ENCODE data around the gene ROBO2.

The ROBO2 gene

DNA sequence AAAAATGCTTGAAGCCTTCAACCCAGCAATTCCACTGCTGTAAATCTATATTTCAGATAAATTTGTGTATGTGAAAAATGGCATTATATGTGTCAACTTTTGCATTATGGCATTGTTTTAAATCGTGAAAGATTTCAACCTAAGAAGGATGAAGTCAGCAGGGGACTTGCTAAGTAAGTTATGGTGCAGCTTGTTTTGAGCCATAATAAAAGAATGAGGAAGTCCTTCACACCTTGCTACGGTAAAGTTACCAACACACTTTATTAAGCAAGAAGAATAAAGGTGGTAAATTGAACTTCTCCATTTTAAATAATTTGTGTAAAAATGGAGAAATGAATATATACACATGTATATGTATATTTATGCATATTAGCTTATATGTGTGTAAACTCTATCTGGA is 371.4 kb downstream of the ROBO2 start:
- no peak for DNase-seq (ENCODE audit: low read depth in 2 of 2)

DNA sequence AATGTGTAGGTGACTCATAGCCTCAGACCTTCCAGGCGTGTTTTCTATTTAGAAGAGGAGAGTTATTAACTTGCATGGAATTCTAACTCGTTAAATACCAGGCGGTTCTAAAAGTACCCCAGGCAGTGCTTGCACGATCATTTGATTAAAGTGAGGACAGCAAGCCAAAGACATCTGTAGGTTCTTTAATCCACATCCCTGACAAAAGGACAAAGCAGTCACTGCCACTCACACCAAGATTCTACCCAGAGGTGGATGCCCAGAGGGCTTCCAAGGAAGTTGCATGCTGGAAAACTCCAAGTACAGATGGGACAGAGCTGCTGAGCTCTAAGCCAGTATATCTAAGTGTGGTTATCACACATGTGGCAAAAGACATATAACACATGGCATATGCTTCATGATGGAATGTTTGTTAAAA is 372.1 kb downstream of the ROBO2 start:
- DNase-seq (ENCODE audit: low read depth in 2 of 2), result no peak

DNA sequence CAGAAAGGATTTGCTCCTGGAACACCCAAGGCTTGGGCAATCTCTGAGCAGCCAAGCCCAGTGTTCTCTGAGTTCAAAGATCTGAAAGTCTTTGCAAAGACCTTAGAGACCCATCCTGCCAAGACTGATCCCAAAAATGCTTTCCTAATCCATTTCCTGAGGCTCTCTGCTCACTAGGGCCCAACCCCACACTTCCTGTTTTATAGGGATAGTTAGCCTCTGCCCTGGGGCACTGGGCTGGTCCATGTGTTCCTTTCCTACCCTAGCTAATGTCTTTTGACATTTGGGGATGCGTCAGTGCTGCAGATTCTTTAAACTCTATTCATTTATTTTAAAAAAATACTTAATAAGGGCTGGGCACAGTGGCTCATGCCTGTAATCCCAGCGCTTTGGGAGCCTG is 372.7 kb downstream of the ROBO2 start:
- DNase-seq (ENCODE audit: low read depth in 2 of 2), result no peak

DNA sequence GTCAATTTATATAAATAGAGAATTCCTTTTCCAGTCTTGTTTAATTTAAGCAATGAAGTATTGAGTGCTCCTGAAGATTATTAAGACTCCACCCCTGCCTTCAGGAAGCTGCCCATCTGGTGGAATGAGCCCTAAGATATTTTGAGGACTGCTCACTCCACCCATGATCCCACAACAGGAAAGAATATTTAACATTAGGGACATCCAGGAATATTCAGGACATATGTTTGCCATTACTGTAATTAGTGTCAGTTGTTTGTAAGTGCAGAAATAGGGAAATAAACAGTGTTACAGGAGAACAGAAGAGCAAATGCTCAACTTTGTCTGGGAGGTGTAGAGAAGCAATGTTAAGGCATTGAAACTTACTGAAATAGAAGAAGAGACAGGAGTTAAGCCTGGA is 375.0 kb downstream of the ROBO2 start:
- no peak for DNase-seq (ENCODE audit: low read depth in 2 of 2)

DNA sequence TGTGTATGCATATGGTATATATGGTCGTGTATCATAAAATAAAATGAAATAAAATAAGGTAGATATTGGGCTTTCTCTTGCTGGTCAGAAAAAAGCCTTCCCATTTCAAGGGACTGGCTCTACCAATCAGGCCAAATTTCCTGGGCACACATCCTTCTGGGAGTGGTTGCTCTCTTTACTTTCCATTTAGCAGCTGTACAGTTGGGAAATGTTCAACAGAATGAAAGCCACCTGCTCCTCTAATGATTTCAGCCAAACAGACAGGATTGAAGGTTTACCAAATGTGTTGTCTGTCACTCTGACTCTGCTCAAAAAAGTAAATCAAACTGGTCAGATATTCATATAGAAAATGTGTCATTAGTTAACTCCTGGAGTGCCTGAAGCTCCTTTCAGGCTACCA is 380.4 kb downstream of the ROBO2 start:
- no peak for DNase-seq (ENCODE audit: low read depth in 2 of 2)

DNA sequence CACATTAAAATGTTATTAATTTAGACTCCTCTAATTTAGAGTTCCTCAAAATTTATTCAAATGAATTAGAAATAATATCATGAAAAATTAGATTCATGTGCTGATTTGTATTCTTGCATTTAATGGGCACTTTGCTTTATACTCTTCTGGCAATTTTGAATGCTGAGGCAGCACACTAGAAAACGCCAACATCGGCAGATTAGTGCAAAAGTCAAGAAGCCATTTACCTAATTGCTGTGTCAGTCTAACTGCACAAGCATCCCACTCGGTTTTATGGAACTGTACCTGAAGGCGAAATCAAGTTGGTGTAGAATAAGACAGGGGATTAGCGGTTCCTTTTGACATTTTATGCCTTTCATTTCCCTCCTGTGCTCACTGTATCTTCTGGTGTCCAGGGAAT is 382.0 kb downstream of the ROBO2 start:
- DNase-seq (ENCODE audit: low read depth in 2 of 2), result no peak

DNA sequence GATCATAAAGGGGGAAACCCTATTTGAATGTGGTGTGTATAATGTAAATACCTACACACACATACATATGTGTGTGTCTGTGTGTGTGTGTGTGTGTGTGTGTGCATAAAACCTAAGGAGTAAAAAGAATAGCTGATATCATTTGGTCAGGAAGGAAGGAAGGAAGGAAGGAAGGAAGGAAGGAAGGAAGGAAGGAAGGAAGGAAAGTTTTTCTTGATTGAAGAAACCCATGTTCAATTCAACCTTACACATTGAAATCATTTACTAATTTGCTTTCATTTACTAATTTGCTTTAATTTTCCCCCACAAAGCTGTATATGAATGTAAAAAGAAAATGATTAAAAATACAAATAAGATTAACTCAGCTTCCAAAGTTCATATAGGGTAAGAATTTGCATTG is 386.6 kb downstream of the ROBO2 start:
- DNase-seq (ENCODE audit: low read depth in 2 of 2), result no peak

DNA sequence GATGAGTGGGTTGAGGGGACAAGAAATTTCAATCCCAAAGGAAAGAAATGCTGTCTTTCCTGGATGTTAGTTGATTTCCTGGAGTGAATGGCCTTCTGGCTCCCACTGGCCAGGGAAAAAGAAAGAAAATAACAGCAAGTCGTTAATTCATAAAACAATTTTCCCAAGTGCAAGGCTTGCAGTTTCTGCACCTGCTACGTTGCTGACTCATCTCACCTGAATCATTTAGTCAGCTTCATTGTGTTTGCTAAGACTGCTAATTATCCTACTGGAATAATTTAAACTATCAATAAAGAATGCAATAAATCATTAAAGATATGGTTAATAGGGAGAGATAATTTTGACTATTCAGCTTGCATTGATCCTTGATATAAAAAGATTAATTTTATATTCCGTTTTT is 387.6 kb downstream of the ROBO2 start:
- no peak for DNase-seq (ENCODE audit: low read depth in 2 of 2)

DNA sequence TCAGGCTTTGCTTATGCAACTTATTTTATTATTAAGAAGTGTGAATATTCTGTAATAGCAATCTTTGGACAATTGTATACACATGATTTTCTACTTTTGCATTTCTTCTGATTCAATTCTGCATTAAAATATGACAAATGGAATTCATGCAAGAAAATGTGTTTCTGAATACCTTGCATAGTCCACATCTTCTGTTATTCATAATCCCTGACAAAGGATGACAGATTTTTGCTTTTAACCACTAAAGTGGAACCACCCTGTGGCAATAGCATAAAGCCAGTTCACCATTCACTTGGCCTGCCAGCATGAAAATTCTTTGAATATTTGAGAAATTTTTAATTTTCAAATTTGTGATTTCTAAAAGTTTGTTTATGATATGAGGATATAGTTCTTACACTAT is 397.0 kb downstream of the ROBO2 start:
- no peak for DNase-seq (ENCODE audit: low read depth in 2 of 2)

DNA sequence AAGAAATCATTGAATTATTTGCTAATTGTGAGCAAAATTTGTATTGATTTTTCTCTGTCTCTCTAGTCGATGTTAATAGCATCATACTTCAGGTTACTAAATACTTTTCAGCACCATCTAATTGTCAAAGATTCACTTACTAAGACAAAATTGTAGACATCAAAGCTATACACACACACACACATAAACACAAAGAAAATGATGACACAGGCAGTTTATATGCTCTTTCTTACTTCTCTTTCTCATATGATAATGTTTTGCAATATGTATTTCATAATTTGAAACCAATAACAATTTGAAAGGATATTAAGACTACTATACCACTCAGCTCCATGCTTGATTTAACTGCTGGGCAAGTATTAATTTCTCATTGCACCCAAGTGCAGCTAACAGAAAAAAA is 406.2 kb downstream of the ROBO2 start:
- DNase-seq (ENCODE audit: low read depth in 2 of 2), result no peak

DNA sequence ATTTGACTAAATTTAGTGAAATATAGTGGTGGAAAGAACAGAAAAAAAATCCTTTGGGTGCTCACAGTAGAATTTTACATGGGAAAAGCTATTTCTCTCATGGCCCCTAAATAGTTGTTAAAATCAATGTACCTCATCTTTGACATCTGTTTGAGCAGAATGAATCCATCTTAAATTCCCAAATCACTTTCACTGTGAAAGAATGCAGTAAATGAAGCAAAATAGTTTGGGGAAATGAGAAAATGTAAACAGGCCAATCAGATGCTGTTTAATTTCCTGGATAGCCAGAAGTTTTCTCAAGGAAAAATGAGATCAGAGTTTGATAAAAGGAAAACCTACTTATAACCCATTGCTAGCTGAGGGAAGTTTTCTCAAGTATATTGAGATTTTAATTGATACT is 406.9 kb downstream of the ROBO2 start:
- DNase-seq (ENCODE audit: low read depth in 2 of 2), result no peak

DNA sequence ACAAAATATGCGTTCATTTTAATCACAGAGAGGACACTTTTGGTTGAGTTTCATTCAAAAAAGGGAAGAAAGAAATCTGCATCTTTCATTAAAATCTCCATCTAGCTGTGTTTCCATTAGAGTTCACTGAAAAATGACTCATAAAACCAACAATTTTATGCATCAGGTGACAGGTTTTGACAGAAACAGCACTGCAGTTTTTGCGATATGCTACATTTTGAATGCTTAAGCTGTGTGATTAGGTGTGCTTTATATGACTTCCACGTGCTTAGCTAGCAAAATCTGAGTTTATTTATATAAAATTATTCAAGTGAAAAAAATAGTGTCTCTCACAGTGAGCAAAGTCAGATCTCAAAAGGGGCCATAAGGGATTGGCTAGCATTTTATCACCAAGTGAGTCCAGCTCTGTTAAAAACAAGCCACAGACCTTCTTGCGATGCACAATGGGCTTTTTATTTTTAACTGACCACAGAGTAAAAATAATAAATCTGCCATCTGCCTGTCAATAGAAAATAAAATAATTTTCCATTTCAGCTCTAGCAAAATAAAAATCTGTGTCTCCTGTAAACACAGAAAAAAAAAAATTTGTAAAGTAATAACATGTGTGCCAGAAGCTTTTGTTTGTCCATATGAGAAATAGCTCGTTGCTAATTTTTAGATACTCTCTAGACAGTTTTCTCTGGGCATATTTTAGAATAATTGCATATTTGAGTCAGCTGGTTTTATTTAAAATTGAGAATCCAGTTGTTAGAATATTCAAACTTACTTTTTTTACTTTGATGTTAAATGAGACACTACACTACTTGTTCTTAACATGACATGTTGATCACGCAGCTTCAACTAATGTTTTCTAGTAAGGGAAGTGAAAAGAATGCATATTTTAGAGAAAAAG is 409.8 kb downstream of the ROBO2 start:
- no peak for DNase-seq (ENCODE audit: low read depth in 2 of 2)

DNA sequence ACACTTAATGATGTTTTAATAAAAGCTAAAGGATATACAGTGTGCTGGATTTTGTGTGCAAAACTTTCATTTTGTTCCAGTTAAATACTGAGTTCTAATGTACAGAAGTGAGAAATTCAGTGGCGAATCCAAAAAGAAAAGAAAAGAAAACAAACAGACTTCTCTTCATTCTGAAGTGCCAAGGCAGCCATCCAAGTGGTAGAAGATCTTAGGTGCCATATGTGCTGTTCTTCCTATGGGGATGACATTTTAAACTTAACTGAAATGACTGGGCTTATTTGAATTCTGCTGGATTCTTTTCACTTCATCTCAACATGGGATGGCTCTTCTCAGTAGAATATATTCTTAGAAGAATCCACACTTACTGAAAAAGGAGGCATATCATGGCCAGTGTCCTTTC is 416.5 kb downstream of the ROBO2 start:
- no peak for DNase-seq (ENCODE audit: low read depth in 2 of 2)

DNA sequence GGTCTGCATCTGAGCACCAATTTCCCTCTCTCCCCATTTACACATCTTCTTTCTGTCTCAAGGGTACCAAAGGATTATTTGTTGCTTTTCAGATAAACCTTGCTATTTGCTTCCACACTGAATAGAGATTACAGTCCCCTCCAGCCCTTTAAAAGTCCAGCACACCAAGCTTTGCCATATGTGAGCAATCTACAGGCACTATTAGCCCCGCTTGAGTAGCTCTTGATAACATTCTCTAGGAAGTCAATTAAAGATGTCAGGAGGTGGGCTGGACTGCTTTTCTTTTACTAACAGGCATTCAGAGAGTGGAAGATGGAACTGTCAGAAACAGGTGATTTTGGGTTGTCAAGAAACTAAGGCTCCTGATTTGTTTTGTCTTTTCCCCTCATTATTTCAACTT is 417.0 kb downstream of the ROBO2 start:
- no peak for DNase-seq (ENCODE audit: low read depth in 2 of 2)

DNA sequence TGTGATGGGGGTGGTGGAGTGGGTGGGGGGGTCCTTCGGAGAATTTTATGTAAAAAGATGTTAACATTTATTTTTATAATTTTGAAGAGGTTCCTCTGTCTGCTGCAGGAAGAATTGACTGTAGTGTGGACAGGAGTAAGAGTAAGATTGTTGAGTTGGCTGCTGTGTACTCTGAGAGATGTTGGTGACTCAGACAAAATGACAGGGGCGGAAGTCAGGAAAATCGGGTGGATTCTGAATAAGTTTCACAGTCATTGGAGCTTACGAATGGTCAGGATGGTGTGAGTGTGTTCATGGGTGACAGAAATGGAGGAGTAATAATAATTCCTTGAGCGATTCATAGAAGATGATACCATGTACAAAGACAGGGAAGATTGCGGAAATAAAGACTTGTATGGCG is 420.0 kb downstream of the ROBO2 start:
- no peak for DNase-seq (ENCODE audit: low read depth in 2 of 2)

DNA sequence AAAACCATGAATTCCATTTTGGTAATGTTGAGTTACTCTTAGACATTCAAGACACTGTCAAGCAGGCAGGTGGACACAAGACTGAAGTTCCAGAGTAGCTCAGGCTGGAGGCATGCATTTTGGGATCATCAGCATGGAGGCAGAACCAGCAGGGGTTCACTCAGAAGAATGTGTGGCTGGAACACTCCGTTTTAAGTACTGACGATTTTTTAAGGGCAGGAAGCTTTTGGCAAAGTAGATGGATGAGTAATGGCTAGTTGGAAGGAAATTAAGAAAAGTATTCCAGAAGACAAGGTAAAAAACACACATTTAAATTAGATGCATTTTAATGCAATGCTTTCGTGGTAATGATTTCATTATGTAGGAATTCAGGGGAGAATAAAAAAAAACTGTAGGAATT is 420.4 kb downstream of the ROBO2 start:
- DNase-seq (ENCODE audit: low read depth in 2 of 2), result no peak

DNA sequence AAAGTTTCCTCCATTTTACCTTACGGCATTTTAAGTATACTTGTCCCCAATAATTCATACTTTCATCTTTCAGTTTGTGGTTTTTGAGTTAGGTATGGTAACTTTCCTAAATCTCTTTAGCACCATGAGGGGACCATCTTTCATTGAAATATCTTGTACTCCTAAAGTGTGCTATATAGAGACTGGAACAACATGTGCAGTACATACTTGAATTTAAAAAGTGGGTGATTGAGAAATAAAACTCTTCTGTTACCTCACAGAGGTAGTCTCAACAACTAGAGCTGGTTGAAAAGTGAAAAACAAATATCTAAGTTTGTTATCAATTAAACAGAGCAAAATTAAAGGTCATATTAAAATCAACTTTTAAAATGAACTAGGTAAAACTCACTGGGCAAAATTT is 423.1 kb downstream of the ROBO2 start:
- DNase-seq (ENCODE audit: low read depth in 2 of 2), result no peak

DNA sequence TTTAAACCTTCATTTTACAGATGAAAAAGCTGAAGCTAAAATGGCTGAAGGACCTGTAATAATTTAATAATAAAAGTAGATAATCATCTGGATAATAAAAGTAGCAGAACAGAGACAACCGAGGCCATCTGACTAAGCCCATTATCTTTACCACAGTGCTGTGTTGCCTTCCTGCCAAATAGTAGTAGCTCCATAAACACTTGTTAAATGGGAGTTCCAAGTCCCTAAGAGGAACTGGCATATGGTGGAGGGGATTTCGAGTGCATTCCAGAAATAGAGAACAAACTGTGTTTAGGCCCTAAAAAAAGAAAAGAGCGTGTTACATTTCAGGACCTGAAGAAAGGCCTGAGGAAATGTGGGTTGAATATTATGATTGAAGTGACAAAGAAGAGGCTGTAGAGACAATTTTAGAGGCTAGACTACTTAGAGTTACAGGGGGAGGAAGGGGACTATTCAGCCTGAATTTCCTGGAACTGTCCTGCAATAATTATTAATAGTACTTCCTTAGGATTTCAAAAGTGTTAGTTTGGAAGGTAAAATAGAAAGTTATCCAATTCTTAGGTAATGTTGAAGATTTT is 424.3 kb downstream of the ROBO2 start:
- DNase-seq (ENCODE audit: low read depth in 2 of 2), result no peak

DNA sequence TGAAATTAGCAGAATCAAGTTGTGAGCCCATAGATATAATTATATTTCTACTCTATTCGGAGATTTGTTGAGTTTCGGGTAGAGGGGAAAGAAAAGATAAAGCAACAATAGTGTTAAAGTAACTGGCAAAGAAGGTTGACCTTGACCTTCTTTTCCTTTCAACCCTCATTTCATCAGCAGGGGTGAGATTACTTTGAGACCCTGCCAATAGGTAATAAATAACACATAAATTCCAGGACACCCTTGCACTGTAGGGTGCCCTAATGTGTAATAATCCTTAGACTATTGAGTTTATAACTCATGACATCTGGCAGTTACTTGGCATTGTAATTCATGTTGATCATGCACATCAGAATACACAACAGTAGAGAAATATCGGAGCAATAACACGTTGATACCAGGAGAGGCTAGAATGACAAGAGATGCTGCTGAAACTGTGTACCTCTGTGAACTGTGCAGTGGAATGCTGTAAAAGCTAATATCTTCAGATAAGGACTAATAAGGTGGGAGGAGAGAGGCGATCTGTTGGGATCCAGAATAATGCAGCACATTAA is 426.7 kb downstream of the ROBO2 start:
- DNase-seq (ENCODE audit: low read depth in 2 of 2), result no peak

DNA sequence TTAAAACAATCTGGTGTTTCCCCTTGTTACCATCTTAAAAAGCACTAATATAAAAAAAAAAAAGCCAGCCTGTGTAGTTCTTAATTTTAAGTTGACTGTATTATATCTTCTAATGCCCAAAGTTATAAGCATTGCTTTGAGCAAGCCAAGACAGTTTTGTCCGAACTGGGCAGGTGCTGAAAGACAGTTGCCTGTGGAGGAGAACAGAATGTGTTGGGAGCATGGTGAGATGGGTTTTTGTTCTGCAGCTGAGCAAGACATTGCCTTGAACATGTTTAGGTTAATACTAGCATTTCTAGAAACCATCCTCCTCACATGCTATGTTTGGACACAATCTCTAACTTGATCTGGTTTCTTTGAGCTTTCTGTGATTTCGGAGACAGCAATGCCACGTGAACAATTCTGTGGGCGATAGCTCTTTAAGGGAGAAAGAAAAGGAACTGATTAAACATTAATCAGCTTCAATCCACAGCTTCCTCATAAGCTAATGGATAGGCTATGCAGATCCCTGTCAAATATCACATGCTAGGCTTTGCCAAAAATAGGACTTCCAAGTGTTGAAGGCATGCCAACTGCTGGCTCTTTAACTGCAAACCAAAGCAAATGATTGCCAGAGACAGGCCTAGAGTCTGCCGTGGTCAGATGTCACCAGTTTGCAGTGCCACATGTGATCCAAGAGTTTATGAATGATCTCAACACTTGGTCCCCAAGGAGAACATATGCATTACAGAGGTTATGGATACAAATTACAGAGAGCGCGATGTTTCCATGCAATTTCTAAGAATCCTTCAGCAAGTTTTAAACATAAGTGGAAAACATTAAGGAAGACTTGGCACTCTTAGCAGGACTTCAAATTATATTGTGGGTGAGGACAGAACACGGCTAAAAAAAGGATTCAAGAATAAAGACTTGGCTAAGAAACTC is 428.1 kb downstream of the ROBO2 start:
- no peak for DNase-seq (ENCODE audit: low read depth in 2 of 2)

DNA sequence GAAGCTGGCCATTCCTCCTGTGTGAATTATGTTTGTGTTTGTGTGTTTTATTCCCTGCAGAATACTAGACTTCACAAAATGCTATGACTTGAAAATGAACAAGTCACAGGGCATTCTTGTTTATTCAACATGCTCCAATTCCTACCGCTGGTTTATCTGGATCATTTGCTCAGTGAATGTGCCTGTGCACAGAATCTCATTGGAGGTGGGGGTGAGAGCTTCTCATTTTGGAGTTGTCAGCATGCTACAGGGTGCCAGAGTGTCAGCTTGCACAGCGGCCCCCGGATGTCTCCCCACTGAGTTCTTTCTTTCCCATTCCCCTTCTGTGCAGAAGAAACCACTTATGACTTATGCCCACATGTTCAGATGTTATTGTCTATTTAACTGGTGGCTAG is 428.7 kb downstream of the ROBO2 start:
- no peak for DNase-seq (ENCODE audit: low read depth in 2 of 2)

DNA sequence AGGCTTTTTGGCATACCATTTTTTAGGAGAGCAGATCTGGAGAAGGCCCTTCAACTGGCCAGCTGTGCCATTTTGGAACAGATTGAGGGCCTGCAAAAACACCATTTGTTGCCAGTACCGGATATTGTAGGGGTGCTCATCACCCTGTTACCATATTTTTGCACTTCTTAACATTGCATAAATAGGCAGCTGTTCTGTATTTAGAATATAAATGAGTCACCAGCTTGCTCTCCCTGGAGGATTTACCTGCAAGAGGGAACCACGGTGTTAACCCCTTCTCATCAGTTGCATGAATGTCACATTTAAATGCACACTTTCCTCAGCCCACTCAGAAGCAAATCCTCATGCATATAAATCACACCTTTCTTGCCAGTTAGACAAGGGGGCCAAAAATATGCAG is 435.6 kb downstream of the ROBO2 start:
- DNase-seq (ENCODE audit: low read depth in 2 of 2), result no peak
